HG03460 (cell line): ENCODE measurements around the gene TPRKB.
"Not testable (repeated sequence)": the region's sequence is repeated elsewhere in the genome, so short reads cannot be mapped to it uniquely, and the experiment has no call there.

Source experiments
- ATAC-seq: cut with Tn5 transposase; IDR thresholded peaks from one replicate; pipeline ENCODE4 v1.9.1; 2021; ENCODE audit not compliant: unreplicated experiment

Gene TPRKB

GRCh38 chr2:73736855-73737779, at the start of gene TPRKB:
TSS of gene TPRKB (minus strand) at chr2:73737345. CDS start at chr2:73734569, 2,776 bp downstream.
- ATAC-seq: peak; percentile 95

DNA sequence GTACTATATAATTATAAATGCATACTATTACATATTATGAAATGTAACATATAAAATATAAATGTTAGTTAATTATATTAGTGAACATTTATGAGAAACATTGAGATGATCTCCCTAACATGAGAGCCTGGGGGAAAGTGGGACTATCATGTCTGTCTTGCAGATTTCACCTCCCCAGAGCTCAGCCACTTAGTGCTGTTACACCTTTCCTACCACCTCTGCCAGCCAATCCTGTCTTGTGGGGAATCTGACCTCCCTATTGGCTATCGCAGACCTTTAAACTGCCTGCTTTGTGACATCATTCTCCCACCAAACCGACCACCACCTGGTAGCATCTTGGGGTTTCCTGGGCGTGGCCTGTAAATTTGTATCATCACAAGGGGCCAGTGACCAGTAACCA, 46.7 kb upstream of the TPRKB start, which contains the start of gene C2orf78:
TSS of gene C2orf78 (plus strand) at position 301 of the 400 bp plus-strand sequence. CDS start 127 bp downstream, outside the sequence.
- not testable (repeated sequence) for ATAC-seq

DNA sequence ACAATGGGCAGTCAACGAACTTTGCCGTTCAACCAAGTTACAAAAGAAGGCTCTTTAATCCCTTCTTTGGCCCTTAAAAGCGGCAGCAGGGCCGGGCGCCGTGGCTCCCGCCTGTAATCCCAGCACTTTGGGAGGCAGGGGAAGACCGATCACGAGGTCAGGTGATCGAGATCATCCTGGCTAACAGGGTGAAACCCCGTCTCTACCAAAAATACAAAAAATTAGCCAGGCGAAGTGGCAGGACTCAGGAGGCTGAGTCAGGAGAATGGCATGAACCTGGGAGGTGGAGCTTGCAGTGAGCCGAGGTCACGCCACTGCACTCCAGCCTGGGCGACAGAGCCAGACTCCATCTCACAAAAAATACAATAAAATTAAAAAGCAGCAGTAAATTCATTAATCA, 46.3 kb upstream of the TPRKB start:
- not testable (repeated sequence) for ATAC-seq

DNA sequence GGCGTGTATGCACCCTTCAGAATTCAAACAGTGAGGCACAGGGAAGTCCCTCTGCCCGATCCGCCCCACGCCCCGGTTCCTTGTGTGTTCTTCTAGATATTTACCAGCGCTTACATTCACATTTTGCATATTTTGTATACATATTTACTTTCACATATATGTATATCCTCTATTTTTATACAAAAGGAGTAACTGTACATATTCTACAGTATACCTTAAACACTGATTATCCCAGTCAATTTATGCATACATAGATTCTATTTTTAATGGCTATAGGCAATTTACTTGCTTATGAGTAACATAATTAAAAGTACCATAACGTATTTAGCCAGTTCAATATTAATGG, 43.1 kb upstream of the TPRKB start:
- no peak for ATAC-seq

DNA sequence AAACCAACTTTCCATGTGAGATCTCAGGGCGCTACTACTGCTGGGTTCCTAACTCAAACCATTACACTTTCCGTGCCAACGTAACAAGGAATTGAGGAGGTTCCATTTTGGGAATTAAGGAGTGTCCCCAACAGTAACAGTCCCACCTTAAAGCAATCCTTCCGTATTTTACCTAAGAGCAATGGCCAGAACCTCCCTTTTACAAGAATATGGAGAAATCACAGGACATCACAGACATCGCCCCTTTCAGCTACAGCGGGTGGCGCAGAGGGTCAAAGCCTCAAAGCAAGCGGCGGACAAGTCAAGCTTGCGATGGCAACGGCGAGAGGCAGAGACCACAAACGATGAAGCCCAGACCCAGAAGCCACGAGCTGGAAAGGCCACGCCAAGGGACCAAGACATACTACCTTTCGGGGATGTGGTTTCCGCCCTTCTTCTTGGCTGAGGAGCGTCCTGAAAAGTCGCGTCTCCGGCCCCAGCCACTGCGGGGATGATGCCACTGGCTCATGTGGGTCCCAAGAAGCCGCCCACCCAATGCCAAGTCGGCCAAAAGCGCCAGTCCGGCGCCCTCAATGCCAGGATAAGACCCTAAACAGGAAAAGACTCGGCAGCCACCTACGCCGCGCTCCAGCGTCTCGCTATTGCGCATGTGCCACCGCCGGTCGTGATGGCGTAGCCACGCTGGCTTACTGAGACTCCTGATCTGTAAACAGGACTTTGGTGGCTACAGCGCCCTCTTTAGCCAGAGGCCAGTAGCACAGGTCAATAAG, 42.5 kb upstream of the TPRKB start, which contains the start of gene DUSP11:
TSS of gene DUSP11 (minus strand) at position 637 of the 770 bp plus-strand sequence. CDS start at position 508, 129 bp downstream.
- ATAC-seq: peak; percentile 99

DNA sequence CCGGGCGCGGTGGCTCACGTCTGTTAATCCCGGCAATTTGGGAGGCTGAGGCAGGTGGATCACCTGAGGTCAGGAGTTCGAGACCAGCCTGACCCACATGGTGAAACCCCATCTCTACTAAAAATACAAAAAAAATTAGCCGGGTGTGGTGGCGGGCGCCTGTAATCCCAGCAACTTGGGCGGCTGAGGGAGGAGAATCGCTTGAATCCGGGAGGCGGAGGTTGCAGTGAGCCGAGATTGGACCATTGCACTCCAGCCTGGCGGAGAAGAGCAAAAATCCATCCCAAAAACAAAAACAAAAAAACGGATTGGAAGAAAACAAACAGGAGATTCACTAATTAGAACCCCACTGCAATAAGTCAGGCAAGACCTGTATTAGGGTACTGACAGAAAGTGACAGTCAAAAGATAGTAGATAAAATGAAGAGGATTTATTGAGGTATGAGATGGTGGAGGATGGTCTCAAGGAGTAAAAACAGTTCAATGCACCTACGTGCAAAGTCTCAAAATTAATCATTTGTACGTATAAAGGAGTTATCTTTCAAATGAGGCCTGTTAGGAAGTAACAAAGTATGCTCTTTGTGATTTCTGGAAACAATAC, 41.8 kb upstream of the TPRKB start:
- not testable (repeated sequence) for ATAC-seq

GRCh38 chr2:73776869-73777519, 39.8 kb upstream of the TPRKB start:
- no peak for ATAC-seq

DNA sequence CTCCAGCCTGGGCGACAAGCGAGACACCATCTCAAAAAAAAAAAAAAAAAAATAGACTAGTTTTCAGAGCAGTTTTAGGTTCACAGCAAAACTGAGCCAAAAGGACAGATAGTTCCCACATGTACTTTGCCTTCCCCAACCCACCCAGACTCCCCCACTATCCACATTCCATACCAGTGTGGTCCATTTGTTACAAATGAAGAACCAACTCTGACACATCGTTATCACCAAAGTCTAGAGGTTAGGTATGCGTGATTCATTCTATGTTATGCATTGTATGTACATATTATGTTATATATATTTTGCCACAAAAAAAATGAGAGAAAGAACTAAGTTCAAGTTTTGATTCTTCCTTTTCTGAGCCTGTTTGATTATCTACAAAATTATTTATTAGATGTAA, 39.2 kb upstream of the TPRKB start:
- no peak for ATAC-seq

- ATAC-seq: no peak
Measured at GRCh38 chr2:73772819-73773218, 35.7 kb upstream of the TPRKB start.

- ATAC-seq: no peak
Measured at GRCh38 chr2:73770725-73771124, 33.6 kb upstream of the TPRKB start.

- ATAC-seq: no peak
Measured at GRCh38 chr2:73766994-73767393, 29.8 kb upstream of the TPRKB start.

- ATAC-seq: no peak
Measured at GRCh38 chr2:73766349-73766748, 29.2 kb upstream of the TPRKB start.

DNA sequence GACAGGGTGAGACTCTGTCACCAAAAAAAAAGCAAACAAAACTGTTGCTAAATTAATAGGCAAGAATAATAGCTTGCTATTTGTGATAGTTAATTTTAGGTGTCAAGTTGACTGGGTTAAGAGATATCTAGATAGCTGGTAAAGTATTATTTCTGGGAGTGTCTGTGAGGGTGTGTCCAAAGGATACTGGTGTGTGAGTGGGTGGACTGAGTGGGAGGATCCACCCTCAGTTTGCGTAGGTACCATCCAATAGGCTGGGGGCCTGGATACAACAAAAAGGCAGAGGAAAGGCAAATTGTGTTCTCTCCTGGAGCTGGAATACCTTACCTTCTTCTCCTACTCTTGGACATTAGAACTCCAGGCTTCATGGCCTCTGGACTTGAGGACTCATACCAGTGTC, 27.8 kb upstream of the TPRKB start:
- no peak for ATAC-seq

DNA sequence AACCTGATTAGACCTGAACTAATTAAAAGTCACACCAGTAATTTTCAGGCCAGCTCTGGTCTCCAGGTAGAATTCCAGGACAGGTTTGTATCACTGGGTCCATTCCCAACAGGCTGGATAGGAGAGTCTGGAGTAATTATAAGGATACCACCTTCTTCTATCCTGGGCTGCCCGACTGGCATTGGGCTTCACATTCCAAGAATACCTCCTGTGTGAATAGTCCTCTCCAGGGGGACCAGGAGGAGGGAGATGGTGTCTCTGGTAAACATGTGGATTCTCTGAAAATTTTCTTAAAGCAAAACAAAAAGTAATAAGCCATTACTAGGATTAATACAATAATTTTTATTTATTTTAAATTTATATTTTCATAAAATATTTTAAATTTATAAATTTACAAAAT, 25.4 kb upstream of the TPRKB start:
- no peak for ATAC-seq

DNA sequence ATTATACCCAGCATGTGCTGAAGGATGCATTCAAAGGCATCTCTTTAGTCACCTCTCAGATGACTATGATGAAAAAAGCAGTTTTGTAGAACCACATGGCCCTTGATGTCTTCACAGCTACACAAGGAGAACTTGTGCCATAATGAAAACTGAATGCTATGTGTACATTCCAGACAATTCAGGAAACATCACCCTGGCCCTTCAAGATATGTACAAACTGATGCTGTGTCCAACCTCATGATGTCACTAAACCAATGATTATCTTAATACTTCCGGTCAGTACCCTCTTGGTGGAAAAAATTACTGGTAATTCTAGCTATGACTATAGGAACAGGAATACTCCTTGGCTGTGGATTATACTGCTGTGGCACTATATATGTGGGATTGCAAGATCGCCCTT, 22.8 kb upstream of the TPRKB start:
- no peak for ATAC-seq

DNA sequence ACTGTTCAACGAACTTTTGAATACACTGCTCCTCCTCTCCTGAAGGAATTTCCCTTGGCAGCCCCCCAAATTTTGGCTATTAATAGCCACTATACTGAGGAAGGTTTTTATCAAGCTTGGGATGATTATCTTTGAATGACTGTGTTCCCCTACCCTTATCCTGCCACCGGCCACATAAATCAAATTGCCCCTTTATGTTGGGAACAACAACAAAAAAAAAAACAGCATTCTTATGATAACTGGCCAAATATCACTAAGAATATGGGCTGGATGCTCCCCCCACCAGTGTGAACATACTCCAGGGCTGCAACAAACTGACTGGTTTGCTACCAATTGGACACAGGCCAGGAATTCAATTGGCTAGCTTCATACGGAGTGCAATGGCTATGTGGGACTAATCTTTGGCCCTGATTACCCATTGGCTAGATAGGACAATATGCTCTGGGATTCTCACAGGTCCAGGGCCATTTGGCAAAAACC, 22.2 kb upstream of the TPRKB start:
- ATAC-seq: no peak

GRCh38 chr2:73754332-73754731, 17.2 kb upstream of the TPRKB start:
- ATAC-seq: not testable (repeated sequence)

DNA sequence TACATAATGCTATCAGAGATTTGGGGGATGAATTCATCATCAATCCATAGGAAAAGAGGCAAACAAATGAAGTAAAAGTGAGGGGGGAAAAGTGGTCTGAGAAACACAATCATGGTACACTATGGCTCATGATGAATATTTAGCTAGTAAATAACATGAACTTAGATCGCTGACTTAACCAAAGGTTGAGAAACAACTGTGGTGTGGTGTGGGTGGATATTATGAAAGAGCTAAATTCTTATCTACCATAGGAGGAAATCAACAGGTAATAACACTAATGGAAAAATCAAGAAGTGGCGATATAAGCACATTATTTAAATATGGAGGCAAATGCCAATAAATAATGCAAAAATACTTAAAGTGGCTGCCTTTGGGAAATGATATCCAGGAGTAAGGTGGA, 12.2 kb upstream of the TPRKB start:
- ATAC-seq: no peak

- no peak for ATAC-seq
Measured at GRCh38 chr2:73746877-73747208, 9.7 kb upstream of the TPRKB start.

DNA sequence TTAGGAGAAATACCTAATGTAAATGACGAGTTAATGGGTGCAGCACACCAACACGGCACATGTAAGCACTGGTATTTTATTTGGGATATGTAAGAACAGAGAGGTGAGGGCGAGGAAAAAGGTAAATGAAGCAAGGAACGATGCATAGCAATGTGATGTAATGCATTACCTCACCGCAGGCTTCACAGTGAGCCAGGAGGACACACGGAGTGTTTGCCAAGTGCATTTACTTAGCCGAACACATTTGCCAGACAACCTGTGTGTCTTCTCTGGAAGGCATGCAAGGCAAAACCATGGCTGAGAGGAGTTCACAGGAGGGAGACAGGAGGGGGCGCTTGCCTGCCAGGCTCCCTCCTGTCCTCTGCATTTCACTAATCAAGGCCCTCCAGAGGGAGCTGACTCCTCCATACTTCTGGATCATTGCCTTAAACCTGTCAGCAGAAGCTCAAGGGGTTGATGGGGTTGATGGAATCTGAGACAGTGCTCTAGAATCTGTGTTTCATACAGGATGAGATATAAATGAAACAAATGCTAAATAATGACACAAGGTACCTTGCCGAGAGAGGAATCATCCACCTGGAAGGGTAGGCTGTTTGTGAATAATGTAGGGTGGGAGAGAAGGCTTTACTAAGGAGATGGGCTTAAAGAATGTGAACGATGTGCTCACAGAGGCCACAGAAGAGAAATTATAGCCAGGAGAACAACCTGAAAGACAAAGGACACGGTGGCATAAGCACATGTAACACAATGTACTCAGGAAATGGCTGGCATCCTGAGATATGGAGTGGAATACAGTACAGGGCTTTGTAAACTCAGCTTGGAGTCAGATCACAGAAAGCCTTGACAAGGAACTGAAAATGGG, 9.1 kb upstream of the TPRKB start:
- ATAC-seq: no peak
